COLO829 (cell line): ENCODE results near the gene DLST.

Source experiments
- DNase-seq: peaks from one replicate; pipeline ENCODE4 v3.0.0; 2012; ENCODE audit warnings: low spot score

Gene DLST

DNA sequence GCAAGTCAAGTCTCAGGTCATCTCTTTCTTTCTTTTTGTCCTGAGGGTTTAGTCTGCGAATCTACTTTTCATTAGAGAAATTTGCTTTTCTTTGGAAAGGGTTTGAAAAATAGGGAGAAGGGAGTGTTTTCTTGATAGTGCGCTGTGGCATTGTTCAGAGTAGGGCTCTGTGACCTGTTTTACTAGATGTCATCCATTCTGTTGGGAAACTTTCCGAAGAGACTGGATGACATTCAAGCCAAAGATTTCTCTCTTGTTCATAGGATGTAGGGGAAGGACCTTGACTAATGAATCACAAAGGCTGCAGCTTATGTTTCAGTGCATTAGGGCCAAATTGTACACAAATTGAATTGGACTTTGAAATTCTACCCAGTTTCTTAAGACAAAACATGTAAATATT, 14.7 kb downstream of the DLST start:
- no peak for DNase-seq

DNA sequence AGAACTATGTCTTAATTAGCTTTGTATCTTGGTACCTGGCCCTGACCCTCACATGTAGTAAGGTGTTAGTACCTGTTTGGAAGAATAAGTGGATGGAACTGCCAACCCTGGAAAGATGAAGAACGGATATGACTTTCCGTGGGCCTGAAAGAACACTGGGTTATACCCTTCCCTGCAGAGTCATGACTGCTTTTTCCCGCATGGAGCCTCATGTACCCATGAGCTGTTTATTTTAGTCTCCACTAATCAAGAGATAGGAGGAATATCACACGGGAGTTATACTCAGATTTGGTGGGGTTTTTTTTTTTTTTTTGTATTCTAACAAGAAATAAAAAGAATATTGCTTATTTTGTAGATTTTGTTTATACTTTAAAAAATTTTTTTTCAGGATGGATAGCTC, 15.9 kb downstream of the DLST start:
- DNase-seq, result no peak

DNA sequence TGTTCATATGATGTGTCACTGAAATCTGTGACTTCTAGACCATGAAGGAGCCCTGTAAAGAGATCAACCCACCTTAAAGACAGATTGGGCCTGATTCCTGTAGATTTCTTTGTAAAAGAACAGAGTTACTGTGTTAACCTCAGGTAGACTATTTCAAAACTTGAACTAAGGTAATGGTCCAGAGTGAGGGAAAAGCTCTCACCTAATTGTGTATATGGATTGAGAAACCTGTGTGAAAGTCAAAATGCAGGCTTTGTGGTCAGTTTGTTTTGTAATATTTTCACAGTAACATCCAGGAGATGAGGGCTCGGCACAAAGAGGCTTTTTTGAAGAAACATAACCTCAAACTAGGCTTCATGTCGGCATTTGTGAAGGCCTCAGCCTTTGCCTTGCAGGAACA, 16.4 kb downstream of the DLST start:
- DNase-seq, result no peak

DNA sequence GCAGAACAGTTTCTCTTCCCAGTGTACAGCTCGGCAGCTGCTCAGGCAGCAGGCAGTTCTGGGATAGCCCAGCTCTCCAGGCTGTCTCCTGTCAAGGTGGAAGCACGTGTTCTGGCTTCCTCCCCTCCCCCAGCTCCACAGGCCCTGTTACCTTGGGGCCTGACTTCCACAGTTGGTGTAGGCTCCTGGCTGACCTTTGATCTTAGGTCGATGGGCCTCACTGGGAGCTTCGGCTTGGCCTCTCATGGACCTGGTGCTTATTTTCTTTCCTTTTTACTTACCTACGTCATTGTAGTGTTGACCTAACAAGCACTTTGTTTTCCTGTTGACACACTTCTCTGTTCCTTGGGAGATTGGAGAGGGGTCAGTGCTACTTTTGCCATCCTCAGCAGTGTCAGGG, 17.0 kb downstream of the DLST start:
- DNase-seq, result no peak

DNA sequence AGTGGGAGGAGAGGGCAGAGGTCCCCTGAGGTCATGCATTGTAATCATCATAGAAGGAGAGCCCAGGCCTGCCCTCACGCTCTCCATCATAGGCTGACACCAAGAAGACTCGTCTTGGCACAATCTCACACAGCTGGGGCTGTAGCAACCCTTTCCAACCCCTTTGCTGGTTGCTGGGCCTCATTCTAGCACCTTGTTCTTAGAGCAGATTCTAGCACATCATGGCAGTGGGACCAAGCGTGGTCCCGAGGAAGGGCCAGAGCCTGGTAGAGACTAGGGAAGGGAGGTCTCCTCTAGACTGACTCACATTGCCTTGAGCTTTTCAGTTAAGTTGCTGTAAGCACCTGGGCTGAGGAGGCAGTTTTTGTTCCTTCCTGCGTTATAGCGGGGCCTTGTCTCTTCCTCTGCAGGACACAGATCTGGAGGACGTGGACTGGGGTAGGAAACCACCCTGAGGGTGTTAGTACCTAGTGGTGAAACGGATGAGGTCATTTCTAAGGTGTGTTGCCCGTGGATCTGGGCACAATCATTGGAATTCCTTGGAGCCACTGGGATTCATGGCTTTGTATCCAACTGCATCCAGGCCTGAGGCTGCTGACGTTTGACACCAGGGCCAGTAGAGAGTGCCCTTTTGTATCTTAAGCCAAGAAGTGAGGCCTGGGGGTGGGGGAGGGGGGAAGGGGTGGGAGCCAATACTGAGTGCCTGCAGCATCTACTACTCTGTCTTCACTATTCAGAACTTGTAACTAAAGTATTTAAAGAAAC, 21.4 kb downstream of the DLST start:
- DNase-seq, result no peak

DNA sequence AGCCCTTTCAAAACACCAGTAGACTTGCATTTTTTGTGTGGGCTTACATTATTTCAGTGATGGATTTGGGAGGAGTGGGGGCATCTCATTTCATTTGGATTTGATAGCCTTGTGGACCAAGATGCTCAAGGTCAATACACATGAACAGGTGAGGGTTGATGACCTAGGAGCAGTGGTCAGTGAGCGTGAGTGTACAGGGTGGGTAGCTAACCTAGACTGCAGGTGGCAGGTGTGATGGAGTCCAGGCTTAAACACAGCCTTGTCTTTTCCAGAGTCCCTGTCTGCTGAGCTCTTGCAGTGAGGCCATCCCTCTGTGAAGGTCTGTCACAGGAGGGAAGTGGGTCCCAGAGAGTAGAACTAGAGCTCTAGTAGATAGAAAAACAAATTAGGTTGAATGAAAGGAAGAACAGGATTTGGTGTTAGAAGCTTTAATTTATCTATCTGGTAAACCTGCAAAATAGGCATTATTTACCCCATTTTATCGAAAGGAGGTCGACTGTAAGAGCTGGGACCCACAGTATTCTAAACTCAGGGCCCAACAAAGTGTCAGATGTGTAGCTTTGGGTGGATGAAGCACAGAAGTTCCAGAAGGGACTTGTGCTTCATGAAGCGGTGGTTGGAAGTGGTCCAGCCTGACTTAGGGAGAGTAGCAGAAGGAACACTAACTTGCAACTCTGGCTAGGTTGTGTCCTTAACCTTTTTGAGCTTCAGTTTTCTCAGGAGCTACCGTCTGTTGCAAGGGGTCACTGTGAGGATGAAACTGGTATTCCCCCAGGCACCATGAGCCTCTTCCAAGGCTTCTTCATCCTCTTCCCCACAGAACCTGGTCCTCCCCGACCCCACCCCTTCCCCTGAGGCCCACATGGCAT, 23.2 kb downstream of the DLST start:
- no peak for DNase-seq

DNA sequence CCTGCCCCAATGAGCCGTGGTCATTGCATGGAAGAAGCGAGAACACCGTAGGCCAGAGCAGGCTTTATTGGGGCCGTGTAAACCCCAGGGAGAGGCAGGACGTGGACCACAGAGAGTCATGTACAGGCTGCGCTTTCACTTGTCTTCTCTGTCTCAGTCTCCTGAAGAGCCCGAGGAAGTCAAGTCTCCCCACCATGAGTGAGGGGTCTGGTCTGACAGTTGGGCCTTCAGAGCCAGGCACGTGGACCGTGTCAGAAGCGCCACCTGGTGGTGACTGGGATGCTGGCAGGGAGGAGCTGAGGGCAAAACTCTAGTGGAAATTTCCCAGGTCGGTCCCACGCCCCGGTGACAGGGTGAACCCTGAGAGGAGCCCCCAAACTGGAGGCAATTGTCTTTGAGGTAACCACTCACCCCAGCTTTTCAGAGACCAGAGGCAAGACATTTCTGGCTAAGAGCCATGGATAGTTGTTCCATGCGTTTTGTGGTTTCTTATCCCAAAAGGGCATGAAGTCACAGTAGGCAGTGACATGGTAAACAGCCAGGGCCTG, 24.0 kb downstream of the DLST start:
- peak; percentile 71 for DNase-seq

DNA sequence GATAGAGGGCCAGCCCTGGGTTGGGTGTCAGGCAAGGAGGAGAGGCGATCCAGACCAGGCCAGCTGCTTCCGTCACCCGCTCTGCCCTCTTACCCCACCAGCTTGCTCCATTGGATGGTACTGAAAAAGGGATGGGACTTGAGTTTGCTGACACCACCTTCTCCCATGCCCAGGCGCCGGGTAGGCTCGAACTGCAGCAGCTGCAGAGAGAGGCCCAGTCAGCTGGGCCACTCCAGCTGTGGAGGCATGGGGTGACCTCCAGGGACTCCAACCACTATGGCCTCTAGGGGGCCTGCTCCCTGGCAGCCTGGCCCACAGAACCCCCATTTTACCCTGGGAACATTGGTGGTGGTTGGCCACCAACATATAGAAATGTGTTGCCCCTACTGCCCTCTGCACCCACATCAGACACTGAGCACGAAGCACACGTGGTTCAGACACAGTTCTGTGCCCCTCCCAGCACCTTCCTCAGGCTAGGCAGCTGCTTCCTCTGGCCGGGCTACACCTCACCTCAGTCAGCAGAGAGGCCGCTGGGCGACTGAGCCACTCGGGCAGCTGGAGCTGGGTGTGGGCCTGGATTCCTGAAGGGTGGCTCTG, 25.3 kb downstream of the DLST start:
- no peak for DNase-seq

DNA sequence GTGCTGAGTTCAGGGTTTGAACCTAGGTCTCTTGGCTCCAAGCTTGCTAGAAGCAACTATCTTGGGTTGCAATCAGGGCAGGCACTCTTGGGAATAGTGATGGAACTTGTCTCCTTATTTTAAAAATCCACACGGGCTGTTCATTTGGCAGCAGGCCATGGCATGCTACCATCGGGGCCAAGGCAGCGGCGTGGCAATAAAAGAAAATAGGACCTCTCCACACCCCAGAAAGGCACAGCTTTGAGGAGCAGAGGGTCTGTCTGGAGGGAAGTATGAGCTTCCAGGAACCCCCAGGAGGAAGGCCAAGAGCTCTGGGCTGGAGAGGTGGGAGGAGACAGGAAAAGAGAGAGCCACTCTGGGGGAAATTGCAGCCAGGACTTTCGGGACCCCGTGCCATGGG, 26.0 kb downstream of the DLST start:
- DNase-seq, result no peak

DNA sequence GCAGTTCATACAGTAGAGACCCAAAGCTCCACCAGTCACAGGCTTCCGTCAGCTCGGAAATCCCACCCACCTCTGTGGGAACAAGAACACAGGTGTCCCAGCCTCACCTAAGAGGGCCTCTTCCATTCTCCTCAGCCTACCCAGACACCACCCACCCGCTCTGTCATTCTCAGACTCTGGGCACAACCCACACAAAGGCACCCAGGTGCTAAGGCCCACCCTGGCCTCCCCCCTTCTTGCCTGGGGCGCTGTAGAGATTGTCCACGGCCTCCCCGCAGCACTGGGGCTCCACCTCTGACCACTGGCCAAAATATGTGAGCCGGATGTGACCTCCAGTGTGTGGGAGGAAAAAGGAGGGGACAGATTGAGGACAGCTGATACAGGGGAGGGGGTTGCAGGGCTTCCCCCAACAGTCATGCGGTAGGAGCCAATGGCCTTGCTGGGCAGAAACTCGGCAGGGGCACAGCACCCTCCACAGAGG, 27.2 kb downstream of the DLST start:
- no peak for DNase-seq

DNA sequence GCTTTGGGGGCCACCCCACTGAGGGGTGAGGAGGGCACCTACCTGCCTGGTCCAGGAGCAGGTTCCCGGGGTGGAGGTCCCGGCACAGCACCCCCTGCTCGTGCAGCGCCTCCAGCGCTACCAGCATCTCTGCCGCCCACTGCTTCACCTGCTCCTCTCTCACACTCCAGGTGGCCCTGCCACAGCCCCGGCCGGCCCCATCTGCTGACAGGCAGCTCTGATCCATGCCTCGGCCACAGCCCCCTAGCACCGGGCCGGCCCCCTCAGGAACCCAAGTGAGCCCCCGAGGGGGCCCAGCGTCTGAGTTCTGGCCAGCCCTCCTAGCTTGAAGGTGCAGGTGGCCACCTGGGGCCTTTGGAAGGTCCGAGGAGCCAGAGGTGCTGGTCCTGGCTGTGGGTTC, 27.8 kb downstream of the DLST start:
- DNase-seq, result no peak

DNA sequence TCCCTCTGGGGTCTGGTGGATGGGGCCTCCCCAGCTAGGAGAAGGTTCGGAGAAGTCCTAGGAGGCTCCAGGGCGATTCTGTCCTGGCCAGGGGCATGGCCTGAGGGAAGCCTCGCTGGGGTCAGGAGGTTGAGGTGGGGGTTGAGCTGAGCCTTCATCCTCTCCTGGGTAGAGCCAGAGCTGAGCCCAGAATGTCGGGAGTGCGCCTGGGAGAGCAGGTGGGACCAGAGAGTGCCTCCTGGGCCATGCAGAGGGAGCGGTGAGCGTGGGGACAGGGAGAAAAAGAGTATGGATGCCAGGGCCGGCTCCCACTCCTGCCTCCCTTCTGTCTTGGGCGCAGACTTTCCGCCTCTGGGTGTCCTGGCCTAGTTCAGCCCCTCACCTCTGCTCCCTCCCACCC, 28.2 kb downstream of the DLST start:
- DNase-seq, result no peak

DNA sequence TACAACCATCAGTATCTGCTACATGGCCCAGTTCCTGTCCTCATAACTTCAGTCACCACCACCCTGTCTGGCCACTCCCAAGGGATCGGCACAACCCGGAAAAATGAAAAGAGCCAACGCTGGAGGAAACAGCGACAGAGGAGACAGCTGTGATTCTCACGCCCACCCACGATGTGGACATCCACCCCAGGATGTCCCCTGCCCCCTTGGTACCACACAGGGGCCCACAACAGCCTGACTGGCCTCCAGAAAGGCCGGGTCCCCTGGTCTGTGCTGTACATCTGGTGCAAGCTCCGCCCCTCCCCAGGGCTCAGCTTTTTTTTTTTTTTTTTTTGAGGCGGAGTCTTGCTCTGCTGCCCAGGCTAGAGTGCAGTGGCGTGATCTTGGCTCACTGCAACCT, 28.8 kb downstream of the DLST start:
- no peak for DNase-seq

DNA sequence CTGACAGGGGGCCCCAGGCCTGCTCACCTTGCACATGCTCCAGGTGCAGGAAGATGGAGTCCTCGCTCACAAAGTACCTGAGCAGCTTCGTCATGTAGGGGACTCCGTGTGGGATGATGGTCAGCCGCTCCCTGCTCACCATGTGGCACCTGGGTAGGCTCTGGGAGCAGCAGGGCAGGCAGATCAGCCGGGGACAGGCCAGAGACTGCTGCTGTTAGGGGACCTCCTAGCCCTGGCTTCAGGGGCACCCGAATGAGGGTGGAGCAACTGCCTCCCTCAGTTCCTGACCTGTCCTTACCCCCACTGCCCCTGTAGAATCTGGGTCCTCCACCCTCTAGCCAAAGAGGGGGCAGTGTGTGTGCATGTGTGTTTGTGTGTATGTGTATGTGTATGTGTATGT, 29.5 kb downstream of the DLST start:
- DNase-seq, result no peak

DNA sequence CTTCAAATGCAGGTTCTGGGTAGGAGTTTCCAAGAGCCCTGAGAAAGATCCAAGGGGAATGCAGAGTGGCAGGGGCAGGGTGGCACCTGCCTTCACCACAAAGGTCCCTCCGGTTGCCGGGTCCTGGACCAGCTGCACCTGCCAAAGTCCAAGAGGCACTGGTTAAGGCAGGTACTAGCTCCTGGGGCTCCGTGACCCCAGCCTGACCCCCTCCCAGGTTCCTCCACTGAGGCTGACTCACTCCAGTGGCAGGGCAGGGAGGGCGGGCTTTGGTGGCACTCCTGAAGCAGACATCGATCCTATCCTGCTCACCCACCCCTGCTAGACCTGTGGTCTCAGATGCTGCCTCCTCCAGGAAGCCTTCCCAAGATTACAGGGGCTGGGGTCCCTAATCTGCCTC, 30.0 kb downstream of the DLST start:
- no peak for DNase-seq

DNA sequence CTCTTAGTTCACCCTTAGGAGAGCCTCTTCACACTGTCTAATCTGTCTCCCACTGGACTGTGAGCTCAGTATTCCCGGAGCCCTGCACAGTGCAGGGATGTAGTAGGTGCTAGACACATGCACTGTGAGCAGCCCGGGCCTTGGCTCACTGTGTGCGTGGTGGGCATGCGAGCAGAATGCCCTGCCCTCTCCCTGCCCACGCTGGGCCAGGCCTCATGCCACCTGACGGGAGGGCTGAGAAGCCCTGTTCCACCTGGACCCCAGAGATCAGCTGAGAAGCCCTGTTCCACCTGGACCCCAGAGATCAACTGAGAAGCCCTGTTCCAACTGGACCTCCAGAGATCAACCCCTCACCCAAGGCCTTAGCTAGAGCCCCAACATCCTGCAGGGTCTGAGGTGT, 30.4 kb downstream of the DLST start:
- DNase-seq, result no peak

DNA sequence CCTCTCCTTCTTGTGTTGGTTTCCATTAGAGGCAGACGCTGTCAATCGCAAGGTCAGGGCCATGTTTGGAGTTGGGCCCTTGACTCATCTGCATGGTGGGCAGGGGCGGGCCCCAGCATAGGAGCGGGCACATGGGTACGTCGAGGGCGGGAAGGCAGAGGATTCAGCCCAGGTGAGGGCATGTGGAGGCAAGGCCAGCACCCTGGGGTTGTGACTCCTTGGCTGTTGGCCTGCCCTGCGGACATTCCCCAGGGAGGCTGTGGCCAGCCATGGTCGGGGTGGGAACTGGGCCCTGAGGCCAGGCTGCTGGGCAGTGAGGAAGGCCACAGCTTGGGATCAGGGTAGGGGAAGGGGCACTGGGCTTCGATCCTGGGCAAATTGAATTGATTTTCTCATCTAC, 31.1 kb downstream of the DLST start:
- no peak for DNase-seq

DNA sequence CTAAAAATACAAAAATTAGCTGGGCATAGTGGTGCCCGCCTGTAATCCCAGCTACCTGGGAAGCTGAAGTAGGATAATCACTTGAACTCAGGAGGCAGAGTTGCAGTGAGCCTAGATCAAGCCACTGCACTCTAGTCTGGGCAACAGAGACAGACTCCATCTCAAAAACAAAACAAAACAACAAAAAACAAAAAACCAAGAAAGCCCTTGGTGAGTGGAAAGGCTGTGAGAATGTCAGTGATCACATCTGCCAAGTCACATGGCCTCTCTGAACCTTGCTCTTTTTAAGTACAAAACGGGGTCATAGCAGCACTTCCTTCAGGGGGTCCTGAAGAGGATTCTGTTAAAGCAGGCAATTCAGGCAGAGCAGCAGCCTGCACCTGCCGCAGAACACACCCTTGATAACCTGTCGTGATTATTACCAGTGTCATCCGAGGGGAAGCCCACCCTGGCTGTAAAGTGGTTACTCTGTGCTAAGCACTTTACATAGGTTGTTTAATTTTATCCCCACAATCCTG, 31.7 kb downstream of the DLST start:
- DNase-seq, result no peak

DNA sequence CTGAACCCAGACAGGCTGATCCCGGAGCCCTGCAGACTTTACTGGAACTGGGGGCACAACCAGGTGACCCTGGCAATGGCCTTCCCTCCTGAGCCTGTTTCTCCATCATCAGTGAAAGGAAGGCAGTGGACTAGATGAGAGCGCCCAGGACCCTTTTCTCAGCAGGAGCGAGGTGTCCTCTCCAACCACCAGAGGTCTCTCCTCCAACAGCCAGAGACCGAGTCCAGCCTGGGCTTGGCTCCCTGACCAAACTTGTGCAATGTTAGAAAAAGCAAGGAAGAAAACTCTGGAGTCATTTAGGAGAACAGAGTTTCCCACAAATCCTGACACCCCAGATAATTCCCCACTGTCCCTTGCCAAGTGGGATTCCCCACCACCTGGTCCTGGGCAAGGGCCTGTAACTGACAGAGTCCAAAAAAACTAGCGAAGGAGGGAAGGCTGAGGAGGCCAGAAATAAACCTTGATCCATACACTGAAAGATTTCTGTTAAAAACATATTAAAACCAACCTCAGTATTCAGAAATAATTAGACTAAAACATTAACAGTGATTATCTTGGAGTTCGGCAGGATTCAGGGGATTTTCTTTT, 32.4 kb downstream of the DLST start:
- DNase-seq, result peak; percentile 84

DNA sequence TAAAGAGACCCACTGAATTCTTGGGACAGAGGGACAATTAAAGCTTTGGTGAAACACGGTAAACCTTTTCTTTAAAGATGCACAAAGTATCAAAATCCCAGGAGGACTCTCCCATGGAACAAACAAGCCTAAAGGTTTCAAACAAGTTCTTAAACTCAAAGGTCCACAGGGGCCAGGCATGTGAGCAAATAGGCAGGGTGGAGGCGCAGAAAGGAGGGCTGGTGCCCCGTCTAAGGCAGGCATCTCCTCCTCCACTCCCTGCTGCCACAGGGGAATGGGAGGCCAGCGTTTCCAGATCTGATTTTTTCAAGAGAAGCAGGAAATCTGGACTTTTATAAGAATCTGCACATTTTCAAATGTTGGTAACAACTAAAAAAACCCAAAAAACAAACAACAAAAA, 33.7 kb downstream of the DLST start:
- DNase-seq, result no peak

DNA sequence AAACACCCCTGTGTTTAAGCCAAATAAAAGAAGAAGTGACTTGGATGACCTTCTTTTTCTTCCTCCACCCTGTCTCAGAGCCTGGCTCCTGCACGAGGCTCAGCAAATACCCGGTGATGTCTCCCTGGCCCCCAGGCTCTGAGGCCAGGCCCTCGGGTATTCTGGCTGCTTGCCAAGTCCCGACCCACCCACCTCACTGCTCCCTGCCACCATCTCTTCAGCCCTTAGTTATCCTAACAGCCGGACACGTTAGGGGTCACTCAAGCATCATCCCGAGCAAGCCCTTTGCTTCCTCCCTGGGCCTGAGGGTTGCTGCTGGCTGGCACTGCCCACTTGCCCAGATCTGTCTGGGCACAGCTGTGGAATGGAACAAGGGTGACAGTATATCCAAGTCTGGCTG, 34.1 kb downstream of the DLST start:
- no peak for DNase-seq

DNA sequence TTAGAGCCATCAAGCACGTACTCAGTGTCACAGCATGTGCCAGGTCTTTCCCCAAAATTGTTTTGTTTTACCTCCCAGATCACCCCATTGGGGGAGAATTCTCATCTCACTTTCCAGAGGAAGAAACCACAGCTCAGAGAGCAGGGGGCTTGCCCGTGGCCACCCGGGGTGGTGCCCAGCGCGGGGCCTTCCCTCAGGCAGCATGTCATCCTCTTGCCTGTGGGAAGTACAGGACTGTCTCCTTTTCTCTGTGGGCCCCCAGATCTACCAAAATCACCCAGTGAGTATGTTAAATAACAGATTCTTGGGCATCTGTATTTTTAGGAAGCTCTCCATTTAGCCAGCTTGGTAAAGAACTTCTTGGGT, 35.4 kb downstream of the DLST start:
- DNase-seq, result no peak
